ENCODE data around the gene VASP.
A peak's percentile ranks its signal among the peaks of the same experiment; 100 is the strongest.
"Not testable (repeated sequence)": the region's sequence is repeated elsewhere in the genome, so short reads cannot be mapped to it uniquely, and the experiment has no call there.

Gene VASP

GRCh38 chr19:45506246-45506988, 862 bp upstream of the VASP start:
- peaks cover 13% of the 10 kb centered on the region for H3K36me3 Mint-ChIP-seq (ENCODE audit: insufficient read depth)
- H3K4me1 Mint-ChIP-seq = peaks cover 34% of the 10 kb centered on the region
- peak; percentile 86 for ATAC-seq (replicated peaks; ENCODE audit: extremely low read depth, poor library complexity, severe bottlenecking)
- peak overlapping the region; percentile 99 for H3K27ac Mint-ChIP-seq (ENCODE audit: low read depth)
- DNase-seq (ENCODE audit: low spot score in 2 of 2) = peak; percentile 96 to 97
- peak overlapping the region; percentile 100 for H3K4me3 Mint-ChIP-seq
- H3K9me3 Mint-ChIP-seq = no peaks in the 10 kb centered on the region
- H3K27me3 Mint-ChIP-seq = no peaks in the 10 kb centered on the region

DNA sequence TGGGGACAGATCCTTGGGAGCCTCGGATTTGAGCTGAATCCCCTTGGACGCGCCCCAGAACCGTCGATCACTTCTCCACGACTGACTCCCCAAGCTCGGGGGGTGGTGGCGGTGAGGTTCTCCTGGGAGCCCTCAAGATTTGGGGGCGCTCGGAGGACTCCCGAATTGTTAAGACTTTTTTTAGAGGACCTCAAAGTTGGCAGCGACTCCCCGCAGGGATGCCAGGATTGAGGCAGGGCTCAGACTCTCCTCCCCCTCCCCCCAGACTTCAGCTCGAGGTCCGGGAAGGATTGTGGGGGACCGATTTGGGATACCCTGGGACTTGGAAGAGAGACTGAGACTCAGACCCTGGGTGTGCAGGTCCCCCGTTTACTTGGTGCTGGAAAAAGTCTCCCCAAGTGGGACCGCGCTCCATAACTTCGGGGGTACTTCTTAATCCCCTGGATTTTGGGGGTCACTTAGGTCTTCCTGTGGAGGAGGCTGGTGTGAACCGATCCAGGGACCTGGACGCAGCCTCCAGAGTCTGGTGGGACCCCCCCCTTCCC, 665 bp downstream of the VASP start:
- ATAC-seq (replicated peaks; ENCODE audit: extremely low read depth, poor library complexity, severe bottlenecking) (no peak), DNase-seq (ENCODE audit: low spot score in 2 of 2) (no peak)
- Mint-ChIP-seq H3K27ac (ENCODE audit: low read depth) (peak overlapping the region; percentile 99), H3K4me3 (peak overlapping the region; percentile 100), H3K36me3 (ENCODE audit: insufficient read depth) (peaks cover 17% of the 10 kb centered on the region), H3K27me3 (no peaks in the 10 kb centered on the region), H3K4me1 (peaks cover 42% of the 10 kb centered on the region), H3K9me3 (no peaks in the 10 kb centered on the region)

DNA sequence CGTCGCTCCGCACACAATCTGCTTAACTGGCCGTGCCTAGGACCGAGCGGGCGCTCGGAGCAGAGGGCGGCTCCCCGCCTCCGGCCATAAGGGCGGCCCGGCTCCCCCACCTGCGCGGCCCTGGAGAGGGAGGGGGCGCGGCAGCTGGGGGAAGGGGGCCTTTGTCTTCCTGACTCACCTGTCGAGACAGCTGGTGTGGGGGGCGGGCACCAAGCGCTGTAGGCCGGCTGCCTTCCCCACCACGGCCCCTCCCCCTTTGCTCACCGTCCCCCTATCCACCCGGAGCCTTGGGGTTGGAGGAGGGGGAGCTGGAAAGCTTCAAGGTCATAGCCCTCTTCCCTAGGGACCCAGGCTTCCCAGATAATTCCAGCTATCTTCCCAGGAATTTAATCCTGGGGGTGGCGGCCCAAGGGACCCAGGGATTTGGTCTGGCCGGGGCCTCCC, 1.2 kb downstream of the VASP start:
- Mint-ChIP-seq H3K4me3 (peak overlapping the region; percentile 100), H3K4me1 (peaks cover 46% of the 10 kb centered on the region), H3K27ac (ENCODE audit: low read depth) (peak overlapping the region; percentile 99), H3K9me3 (no peaks in the 10 kb centered on the region), H3K27me3 (no peaks in the 10 kb centered on the region), H3K36me3 (ENCODE audit: insufficient read depth) (peaks cover 17% of the 10 kb centered on the region)
- DNase-seq (ENCODE audit: low spot score in 2 of 2) = no peak
- ATAC-seq (replicated peaks; ENCODE audit: extremely low read depth, poor library complexity, severe bottlenecking) = no peak

DNA sequence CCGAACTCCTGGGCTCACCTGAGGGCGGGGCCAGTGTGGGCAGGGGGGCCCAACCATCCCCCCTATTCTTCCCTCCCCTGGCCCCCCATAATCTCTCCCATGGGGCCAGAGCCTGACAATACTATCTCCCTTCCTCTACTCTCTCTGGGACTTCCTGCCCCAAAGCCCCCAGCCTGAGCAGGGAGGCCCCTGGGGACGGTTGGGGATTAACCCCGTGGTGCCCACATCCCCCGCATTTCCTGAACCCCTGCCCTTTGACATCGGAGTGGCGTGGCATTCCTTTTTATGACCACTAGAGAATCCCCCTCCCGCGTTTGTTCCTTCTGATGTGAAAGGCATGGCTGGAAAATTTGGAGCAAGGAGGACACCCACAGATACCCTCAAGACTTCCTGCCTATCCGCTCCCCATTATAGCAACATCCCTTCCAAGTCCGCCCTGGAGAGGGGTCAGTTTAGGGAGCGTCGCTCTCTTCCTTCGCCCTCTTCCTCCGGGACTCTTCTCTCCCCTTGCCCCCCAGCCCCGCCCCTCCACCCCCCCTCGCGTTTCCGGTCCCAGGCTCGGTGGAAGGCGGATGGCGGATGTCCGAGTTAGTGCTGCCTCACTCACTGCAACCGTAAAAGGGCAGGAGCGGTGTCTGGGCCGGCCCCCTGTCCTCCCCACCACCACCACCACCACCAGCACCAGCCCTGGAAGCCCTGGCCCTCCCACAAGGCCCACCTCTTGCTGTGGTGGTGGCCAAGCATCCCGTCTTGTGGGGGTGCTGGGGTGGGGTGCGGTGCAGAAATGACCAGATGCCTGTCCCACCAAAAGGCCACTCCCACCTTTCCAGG, 1.8 kb downstream of the VASP start:
- peaks cover 52% of the 10 kb centered on the region for H3K4me1 Mint-ChIP-seq
- peak overlapping the region; percentile 100 for H3K4me3 Mint-ChIP-seq
- H3K36me3 Mint-ChIP-seq (ENCODE audit: insufficient read depth) = peaks cover 17% of the 10 kb centered on the region
- H3K27ac Mint-ChIP-seq (ENCODE audit: low read depth) = peak overlapping the region; percentile 99
- H3K27me3 Mint-ChIP-seq = no peaks in the 10 kb centered on the region
- ATAC-seq (replicated peaks; ENCODE audit: extremely low read depth, poor library complexity, severe bottlenecking) (no peak), DNase-seq (ENCODE audit: low spot score in 2 of 2) (no peak)
- H3K9me3 Mint-ChIP-seq = no peaks in the 10 kb centered on the region

- Mint-ChIP-seq H3K27me3 (no peaks in the 10 kb centered on the region), H3K36me3 (ENCODE audit: insufficient read depth) (peaks cover 17% of the 10 kb centered on the region), H3K9me3 (no peaks in the 10 kb centered on the region), H3K4me3 (peak overlapping the region; percentile 100), H3K27ac (ENCODE audit: low read depth) (peak overlapping the region; percentile 99), H3K4me1 (peaks cover 54% of the 10 kb centered on the region)
- no peak for DNase-seq (ENCODE audit: low spot score in 2 of 2)
- ATAC-seq (replicated peaks; ENCODE audit: extremely low read depth, poor library complexity, severe bottlenecking) = no peak
These were observed 2.4 kb downstream of the VASP start for GRCh38 chr19:45509692-45510015.

DNA sequence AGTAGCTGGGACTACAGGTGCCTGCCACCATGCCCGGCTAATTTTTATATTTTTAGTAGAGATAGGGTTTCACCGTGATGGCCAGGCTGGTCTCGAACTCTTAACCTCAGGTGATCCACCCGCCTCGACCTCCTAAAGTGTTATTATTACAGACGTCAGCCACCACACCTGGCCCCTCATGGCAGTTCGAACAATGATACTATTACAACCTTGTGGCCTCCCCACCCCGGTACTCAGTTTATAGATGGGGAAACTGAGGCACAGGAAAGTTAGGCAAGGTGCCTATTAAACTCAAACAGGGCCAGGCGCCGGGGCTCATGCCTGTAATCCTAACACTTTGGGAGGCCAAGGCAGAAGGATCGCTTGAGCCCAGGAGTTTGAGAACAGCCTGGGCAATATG, 3.1 kb downstream of the VASP start:
- Mint-ChIP-seq H3K4me1 (peaks cover 57% of the 10 kb centered on the region), H3K4me3 (peak overlapping the region; percentile 100), H3K36me3 (ENCODE audit: insufficient read depth) (peaks cover 18% of the 10 kb centered on the region), H3K27ac (ENCODE audit: low read depth) (peak overlapping the region; percentile 99)
- not testable (repeated sequence) for H3K27me3 Mint-ChIP-seq; ATAC-seq (replicated peaks; ENCODE audit: extremely low read depth, poor library complexity, severe bottlenecking); DNase-seq (ENCODE audit: low spot score in 2 of 2); H3K9me3 Mint-ChIP-seq

DNA sequence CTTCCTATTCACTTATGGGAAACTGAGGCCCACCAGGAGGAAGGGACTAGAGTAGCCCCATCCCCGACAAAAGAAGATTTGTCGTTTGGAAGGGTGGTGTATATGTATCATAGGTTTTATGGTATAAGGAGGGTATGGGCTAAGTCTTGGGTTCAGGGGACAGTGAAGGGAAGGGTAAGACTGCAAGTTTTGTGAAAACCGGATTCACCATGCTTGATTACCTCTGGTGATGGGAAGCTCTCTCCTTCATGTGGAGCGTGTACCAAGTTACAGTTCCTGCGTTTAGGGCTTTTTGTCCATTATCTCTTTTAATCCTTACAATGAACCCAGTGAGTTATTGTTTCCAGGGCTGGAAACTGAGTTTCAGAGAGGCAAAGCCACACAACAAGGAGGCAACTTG, 3.8 kb downstream of the VASP start:
- Mint-ChIP-seq H3K36me3 (ENCODE audit: insufficient read depth) (peaks cover 22% of the 10 kb centered on the region), H3K27ac (ENCODE audit: low read depth) (peak overlapping the region; percentile 38), H3K27me3 (no peaks in the 10 kb centered on the region), H3K9me3 (no peaks in the 10 kb centered on the region), H3K4me3 (peak overlapping the region; percentile 100), H3K4me1 (peaks cover 63% of the 10 kb centered on the region)
- DNase-seq (ENCODE audit: low spot score in 2 of 2) (no peak), ATAC-seq (replicated peaks; ENCODE audit: extremely low read depth, poor library complexity, severe bottlenecking) (no peak)

DNA sequence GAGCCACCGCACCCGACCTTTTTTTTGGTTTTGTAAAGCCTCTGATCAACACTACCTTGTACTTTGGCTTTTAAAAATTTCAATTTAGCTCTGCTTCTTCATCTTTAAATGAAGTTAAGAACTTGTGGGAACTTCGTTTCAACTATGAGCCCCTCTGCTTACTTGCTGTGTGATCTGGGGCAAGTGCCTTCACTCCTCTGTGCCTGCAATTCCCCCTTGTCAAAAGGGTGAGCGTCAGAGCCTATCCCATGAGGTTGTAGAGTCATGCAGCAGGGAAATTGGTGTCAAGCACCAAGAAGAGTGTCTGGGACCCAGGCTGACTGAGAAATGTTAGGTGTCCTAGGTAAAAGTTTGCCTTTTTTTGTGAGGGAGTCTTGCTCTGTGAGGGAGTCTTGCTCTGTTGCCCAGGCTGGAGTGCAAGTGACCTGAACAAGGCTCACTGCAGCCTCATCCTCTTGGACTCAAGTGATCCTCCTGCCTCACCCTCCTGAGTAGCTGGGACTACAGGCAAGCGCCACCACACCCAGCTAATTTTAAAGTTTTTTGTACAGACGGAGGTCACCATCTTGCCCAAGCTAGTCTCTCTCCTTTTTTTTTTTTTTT, 5.7 kb downstream of the VASP start:
- peaks cover 27% of the 10 kb centered on the region for H3K36me3 Mint-ChIP-seq (ENCODE audit: insufficient read depth)
- no peak for ATAC-seq (replicated peaks; ENCODE audit: extremely low read depth, poor library complexity, severe bottlenecking)
- H3K9me3 Mint-ChIP-seq = no peaks in the 10 kb centered on the region
- DNase-seq (ENCODE audit: low spot score in 2 of 2) = no peak
- no peaks in the 10 kb centered on the region for H3K27me3 Mint-ChIP-seq
- peaks cover 76% of the 10 kb centered on the region for H3K4me1 Mint-ChIP-seq
- H3K4me3 Mint-ChIP-seq = peak overlapping the region; percentile 23
- H3K27ac Mint-ChIP-seq (ENCODE audit: low read depth) = peak overlapping the region; percentile 93

GRCh38 chr19:45514376-45515051, 7.2 kb downstream of the VASP start:
- Mint-ChIP-seq H3K27ac (ENCODE audit: low read depth) (peak overlapping the region; percentile 93), H3K27me3 (no peaks in the 10 kb centered on the region), H3K4me1 (peaks cover 67% of the 10 kb centered on the region), H3K9me3 (no peaks in the 10 kb centered on the region), H3K4me3 (peak overlapping the region; percentile 65), H3K36me3 (ENCODE audit: insufficient read depth) (peaks cover 38% of the 10 kb centered on the region)
- no peak for DNase-seq (ENCODE audit: low spot score in 2 of 2)
- no peak for ATAC-seq (replicated peaks; ENCODE audit: extremely low read depth, poor library complexity, severe bottlenecking)

- no peak for DNase-seq (ENCODE audit: low spot score in 2 of 2)
- ATAC-seq (replicated peaks; ENCODE audit: extremely low read depth, poor library complexity, severe bottlenecking) = peak; percentile 45
- peak overlapping the region; percentile 50 for H3K4me3 Mint-ChIP-seq
- no peaks in the 10 kb centered on the region for H3K9me3 Mint-ChIP-seq
- no peaks in the 10 kb centered on the region for H3K27me3 Mint-ChIP-seq
- H3K27ac Mint-ChIP-seq (ENCODE audit: low read depth) = peak overlapping the region; percentile 93
- H3K4me1 Mint-ChIP-seq = peaks cover 61% of the 10 kb centered on the region
- H3K36me3 Mint-ChIP-seq (ENCODE audit: insufficient read depth) = peaks cover 42% of the 10 kb centered on the region
These were observed 7.9 kb downstream of the VASP start for GRCh38 chr19:45515081-45515624.

DNA sequence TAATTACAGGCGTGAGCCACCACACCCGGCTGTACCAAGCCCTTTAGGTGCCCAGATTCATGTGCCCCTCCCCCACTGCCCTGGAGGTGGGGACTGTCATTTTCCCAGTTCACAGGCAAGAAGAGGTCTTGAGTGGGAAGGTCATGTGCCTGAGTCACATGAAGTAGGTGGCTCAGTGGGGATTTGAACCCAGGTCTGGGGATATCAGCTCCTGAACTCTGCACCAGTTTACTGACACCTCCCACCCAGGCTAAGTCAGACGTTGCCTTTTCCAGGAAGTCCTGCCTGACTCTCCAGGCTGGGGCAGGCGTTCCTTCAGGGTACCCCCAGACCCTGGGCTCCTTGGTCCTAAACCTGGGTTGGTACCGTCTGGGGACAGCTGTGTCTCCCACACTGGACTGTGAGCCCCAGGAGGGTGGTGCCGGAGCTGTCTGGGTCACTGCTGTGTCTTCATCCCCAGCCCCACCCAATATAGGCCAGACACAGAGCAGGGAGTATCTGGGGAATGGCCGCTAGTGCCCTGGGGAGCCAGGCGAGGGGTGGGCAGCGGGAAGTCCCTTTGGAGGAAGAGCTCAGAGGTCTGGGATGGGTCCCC, 8.6 kb downstream of the VASP start:
- Mint-ChIP-seq H3K27ac (ENCODE audit: low read depth) (peak overlapping the region; percentile 93), H3K4me1 (peaks cover 53% of the 10 kb centered on the region), H3K4me3 (peak overlapping the region; percentile 50), H3K27me3 (no peaks in the 10 kb centered on the region), H3K36me3 (ENCODE audit: insufficient read depth) (peaks cover 47% of the 10 kb centered on the region), H3K9me3 (no peaks in the 10 kb centered on the region)
- DNase-seq (ENCODE audit: low spot score in 2 of 2) (no peak), ATAC-seq (replicated peaks; ENCODE audit: extremely low read depth, poor library complexity, severe bottlenecking) (no peak)
